Measurements from ENCODE around the gene COIL.

Gene COIL

DNA sequence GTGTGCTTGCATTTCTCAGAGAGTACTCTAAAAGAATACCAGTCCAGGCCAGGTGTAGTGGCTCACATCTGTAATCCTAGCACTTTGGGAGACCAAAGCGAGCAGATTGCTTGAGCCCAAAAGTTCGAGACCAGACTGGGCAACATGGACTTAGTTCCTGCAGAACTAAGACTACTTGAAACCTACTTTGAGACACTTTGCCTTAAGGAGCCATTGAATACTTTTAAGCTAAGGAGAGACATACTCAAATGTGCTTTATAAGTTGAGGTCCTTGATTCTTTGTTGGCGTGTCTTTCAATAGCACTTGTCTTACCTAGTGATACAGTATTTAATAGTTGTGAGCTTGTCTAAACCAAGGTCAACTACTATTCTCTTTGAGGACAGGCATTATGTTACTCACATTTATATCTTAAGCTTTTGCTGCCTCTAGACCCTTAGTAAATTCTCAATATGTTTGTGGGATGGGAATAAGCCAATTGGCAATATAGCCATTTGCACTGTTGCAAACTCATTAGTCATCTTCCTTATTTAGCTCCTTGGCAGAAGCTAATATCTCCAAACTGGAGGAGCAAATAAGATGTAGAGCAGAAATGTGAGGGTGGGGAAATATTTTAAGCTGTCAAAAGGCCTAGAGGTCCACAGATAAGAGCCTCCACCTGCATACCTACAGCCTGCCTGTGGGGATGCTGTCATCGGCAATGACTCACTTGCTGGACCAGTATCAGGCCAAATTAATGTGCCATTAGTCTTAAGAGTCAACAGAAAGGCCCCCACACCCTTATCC, 33.4 kb upstream of the COIL start:
- DNase-seq (ENCODE audit: low read depth) = no peak
- no peak overlapping the region for H3K4me3 ChIP-seq (ENCODE audit: low read depth, low read length)
- TF ChIP-seq POLR2A (IDR thresholded peaks at IDR 0.05; ENCODE audit: extremely low read depth, insufficient read length) = no peak
- TF ChIP-seq MYC (IDR thresholded peaks at IDR 0.05; ENCODE audit: low read depth, low read length) = no peak
- TF ChIP-seq CTCF (IDR thresholded peaks at IDR 0.05; ENCODE audit: low read depth, low read length) = no peak
- TF ChIP-seq, protein P1, sequence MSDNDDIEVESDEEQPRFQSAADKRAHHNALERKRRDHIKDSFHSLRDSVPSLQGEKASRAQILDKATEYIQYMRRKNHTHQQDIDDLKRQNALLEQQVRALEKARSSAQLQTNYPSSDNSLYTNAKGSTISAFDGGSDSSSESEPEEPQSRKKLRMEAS (IDR thresholded peaks at IDR 0.05; ENCODE audit: low read depth, low read length) = no peak

DNA sequence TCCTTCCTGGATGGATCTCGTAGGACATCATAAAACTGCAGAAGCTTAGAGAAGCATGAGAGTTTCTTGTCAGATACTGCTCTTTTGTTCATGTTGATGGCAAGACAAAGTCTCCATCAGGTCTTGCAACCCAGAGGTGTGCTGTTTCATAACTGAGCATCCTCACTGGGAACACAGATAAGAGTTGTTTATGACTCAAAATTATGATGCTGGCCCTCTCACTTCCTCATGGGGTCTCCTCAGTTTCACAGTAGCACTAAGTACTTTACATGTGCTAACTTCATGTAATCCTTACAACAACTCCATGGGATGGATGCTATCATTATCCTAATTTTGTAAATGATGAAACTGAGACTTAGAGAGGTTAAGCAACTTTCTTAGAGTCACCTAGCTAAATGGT, 31.5 kb upstream of the COIL start:
- no peak overlapping the region for H3K4me3 ChIP-seq (ENCODE audit: low read depth, low read length)
- no peak for DNase-seq (ENCODE audit: low read depth)
- TF ChIP-seq, protein P1 (IDR thresholded peaks at IDR 0.05; ENCODE audit: low read depth, low read length) = no peak
- TF ChIP-seq CTCF (IDR thresholded peaks at IDR 0.05; ENCODE audit: low read depth, low read length) (no peak), POLR2A (IDR thresholded peaks at IDR 0.05; ENCODE audit: extremely low read depth, insufficient read length) (no peak), MYC (IDR thresholded peaks at IDR 0.05; ENCODE audit: low read depth, low read length) (no peak)

- no peak for DNase-seq (ENCODE audit: low read depth)
- no peak overlapping the region for H3K4me3 ChIP-seq (ENCODE audit: low read depth, low read length)
- TF ChIP-seq, protein P1 (IDR thresholded peaks at IDR 0.05; ENCODE audit: low read depth, low read length) = no peak
- TF ChIP-seq MYC (IDR thresholded peaks at IDR 0.05; ENCODE audit: low read depth, low read length) (no peak), POLR2A (IDR thresholded peaks at IDR 0.05; ENCODE audit: extremely low read depth, insufficient read length) (no peak), CTCF (IDR thresholded peaks at IDR 0.05; ENCODE audit: low read depth, low read length) (no peak)
These were observed 28.2 kb upstream of the COIL start for GRCh38 chr17:56988901-56989572.

DNA sequence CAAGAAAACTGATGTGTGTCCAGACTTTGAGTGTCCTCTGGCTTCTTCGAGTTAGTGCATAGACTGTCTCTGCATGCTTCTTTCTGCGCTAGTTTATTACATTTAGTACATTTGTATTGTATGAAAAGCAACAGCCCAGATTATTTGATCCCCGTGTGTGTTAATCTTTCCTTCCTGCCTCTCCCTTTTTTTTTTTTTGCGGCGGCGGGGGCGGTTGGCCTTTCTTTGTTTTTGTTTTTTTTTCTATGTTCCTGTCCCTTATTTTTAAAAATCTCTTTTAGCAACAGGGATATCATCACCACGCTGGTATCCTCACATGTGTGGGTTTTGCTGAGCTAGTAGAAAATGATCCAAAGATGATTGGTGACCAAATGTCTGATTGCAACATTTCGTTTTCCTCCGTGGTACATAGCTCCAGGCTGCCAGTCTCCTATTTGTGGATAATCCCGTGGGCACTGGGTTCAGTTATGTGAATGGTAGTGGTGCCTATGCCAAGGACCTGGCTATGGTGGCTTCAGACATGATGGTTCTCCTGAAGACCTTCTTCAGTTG, 26.5 kb upstream of the COIL start:
- no peak for DNase-seq (ENCODE audit: low read depth)
- TF ChIP-seq, protein P1 (IDR thresholded peaks at IDR 0.05; ENCODE audit: low read depth, low read length) = no peak
- no peak for TF ChIP-seq CTCF (IDR thresholded peaks at IDR 0.05; ENCODE audit: low read depth, low read length)
- TF ChIP-seq MYC (IDR thresholded peaks at IDR 0.05; ENCODE audit: low read depth, low read length) = no peak
- no peak for TF ChIP-seq POLR2A (IDR thresholded peaks at IDR 0.05; ENCODE audit: extremely low read depth, insufficient read length)
- H3K4me3 ChIP-seq (ENCODE audit: low read depth, low read length) = no peak overlapping the region

DNA sequence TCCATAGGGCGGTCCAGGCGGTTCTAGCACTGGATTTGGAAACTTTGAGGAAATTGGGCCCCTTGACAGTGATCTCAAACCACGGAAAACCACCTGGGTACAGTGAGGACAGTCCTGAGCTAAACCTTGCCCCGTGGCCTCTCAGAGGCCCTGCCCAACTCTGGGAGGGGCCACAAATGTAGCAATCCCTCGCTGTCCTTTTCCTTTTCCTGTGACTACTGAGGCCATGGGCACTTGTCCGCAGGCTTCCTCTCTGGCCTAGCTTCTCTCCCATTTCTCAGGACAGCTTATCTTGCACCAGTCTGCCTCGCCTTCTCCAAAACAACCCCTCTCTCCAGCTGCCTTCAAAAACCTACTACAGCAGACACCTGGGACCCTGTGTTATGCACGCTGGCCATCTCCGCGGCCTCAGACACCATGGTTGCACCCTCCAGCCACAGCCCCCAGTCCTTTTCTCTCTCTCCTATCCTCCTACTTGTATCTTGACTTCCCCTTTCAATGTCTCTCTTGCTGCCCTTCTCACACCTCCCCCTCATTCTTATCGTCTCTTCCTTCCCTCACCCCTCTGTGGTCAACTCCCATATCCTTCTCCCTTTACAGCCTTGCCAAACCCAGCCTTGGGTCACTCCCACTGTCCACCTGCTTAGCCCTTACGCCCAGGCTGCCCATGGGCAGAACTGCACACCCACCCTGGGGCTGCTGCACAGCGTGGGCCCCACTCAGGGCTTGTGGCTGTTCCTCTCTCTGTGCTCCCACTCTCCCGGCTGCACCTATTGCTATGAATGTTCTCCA, 24.7 kb upstream of the COIL start:
- TF ChIP-seq, protein P1 (IDR thresholded peaks at IDR 0.05; ENCODE audit: low read depth, low read length) = peak; percentile 58
- TF ChIP-seq POLR2A (IDR thresholded peaks at IDR 0.05; ENCODE audit: extremely low read depth, insufficient read length) (no peak), CTCF (IDR thresholded peaks at IDR 0.05; ENCODE audit: low read depth, low read length) (no peak), MYC (IDR thresholded peaks at IDR 0.05; ENCODE audit: low read depth, low read length) (peak; percentile 72)
- peak; percentile 96 for DNase-seq (ENCODE audit: low read depth)
- peak overlapping the region; percentile 42 for H3K4me3 ChIP-seq (ENCODE audit: low read depth, low read length)

Data from NB4 (cell line).